ENCODE data around the gene SLAIN2.
"Not testable (repeated sequence)": the region's sequence is repeated elsewhere in the genome, so short reads cannot be mapped to it uniquely, and the experiment has no call there.

The SLAIN2 gene

GRCh38 chr4:48340965-48341775, at the start of gene SLAIN2:
TSS of gene SLAIN2 (plus strand) at chr4:48341529. CDS start at chr4:48341740, 211 bp downstream.
- peak; percentile 99 for DNase-seq (ENCODE audit: low spot score)
- no peak for TF ChIP-seq CTCF (IDR thresholded peaks at IDR 0.05; ENCODE audit: extremely low read depth, missing control alignments)

DNA sequence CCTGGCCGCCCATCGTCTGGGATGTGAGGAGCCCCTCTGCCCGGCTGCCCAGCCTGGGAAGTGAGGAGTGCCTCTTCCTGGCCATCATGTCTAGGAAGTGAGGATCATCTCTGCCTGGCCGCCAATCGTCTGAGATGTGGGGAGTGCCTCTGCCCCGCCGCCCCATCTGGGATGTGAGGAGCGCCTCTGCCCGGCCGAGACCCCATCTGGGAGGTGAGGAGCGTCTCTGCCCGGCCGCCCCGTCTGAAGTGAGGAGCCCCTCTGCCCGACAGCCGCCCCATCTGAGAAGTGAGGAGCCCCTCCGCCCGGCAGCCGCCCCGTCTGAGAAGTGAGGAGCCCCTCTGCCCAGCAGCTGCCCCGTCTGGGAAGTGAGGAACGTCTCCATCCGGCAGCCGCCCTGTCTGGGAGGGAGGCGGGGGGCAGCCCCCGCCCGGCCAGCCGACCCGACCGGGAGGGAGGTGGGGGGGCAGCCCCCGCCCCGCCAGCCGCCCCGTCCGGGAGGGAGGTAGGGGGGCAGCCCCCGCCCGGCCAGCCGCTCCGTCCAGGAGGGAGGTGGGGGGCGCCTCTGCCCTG, 49.0 kb upstream of the SLAIN2 start:
- DNase-seq (ENCODE audit: low spot score) = not testable (repeated sequence)

- no peak for TF ChIP-seq CTCF (IDR thresholded peaks at IDR 0.05; ENCODE audit: extremely low read depth, missing control alignments)
- no peak for DNase-seq (ENCODE audit: low spot score)
Observed at GRCh38 chr4:48295116-48295515, 46.2 kb upstream of the SLAIN2 start.

DNA sequence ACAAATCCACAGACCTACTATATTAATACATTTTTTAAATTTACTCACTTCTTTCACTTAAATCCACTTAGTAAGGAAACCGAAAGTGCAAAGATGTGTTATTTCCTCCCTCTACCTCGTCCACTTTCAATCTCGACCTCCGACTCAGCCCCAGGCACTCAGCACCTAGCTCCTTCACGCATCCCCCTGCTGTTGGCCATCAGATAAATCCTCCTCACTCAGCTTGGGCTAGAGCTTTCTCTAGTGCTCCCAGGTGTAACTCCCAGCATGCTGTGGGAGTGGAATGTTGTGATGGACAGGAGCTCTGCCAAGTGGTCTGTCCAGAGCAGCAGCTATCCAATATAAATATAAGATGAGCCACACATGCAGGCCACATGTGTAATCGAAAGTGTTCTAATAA, 45.0 kb upstream of the SLAIN2 start:
- no peak for TF ChIP-seq CTCF (IDR thresholded peaks at IDR 0.05; ENCODE audit: extremely low read depth, missing control alignments)
- peak; percentile 64 for DNase-seq (ENCODE audit: low spot score)

DNA sequence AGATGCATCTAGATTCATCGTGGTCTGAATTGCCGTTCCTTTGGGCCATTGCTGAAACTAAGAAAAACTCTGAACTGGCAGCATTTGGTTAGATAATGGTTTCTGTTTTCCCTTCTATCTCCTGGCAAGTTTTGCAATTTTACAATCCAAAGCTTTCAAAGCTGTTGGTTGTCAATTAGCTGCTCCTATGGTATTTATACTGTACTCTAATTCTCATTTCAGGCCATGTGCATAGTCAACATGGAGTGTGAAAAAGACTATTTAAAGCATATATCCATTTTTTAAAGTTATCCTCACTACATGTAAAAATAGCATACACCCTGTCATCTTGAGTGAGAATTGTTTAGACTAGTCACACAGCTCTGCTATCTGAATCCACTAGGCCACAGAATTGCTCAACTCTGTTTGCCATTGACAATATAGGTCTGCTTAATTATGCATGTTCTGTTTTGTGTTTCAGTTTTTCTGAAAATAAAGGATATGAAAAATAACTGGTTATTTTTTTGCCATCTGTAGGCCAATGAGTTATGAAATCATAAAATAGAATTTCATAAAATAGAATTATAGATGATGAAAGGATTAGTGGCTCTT, 44.0 kb upstream of the SLAIN2 start:
- no peak for TF ChIP-seq CTCF (IDR thresholded peaks at IDR 0.05; ENCODE audit: extremely low read depth, missing control alignments)
- DNase-seq (ENCODE audit: low spot score) = no peak

- no peak for TF ChIP-seq CTCF (IDR thresholded peaks at IDR 0.05; ENCODE audit: extremely low read depth, missing control alignments)
- no peak for DNase-seq (ENCODE audit: low spot score)
Observed at GRCh38 chr4:48299560-48299959, 41.8 kb upstream of the SLAIN2 start.

DNA sequence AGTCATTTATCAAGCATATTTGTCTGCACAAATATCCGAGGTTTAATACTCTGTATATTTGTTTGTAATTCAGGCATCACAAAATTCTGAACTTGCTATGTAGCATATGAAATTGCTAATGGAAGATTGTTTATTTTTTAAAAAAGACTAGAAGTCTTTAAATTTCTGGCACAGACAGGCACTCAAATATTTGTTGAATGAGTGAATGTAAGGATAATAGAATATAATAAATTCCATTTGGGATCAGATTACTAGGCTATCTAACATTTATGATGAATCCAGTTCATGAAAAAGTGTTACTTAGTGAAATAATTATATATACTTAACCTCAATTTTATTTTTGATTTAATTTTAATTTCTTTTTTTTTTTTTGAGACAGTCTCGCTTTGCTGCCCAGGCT, 41.3 kb upstream of the SLAIN2 start:
- TF ChIP-seq CTCF (IDR thresholded peaks at IDR 0.05; ENCODE audit: extremely low read depth, missing control alignments) = no peak
- DNase-seq (ENCODE audit: low spot score) = no peak
